HepG2 (cell line): ENCODE data around the gene LRRC25. TPM values are rescaled to one million over a fixed set of nuclear protein-coding genes. Genes with fewer than 3 reads are reported as not detected.

Experiments used
- ATAC-seq: fragments of 200-7000 bp; cut with Tn5 transposase; 3 replicates; pipeline ENCODE4 v1.9.1; 2020; ENCODE audit warnings: mild to moderate bottlenecking, moderate library complexity
- BruUV-seq: library from RNA; stranded (reverse); fragments of 400-500 nt; replicated peaks from 2 replicates; lab custom pipeline; 2021; lab: Mats Ljungman, UMichigan
- CTCF ChIA-PET: fragments of 300-600 bp; formaldehyde crosslinking; extraction: SDS; loops from one replicate; lab custom pipeline; 2021; ENCODE audit warnings: low total read pairs, inconsistent platforms, low intra/inter-chr PET ratio; lab: Yijun Ruan, JAX
- POLR2A ChIA-PET: fragments of 350-600 bp; sonication (Branson Sonifier 250); formaldehyde crosslinking; loops from one replicate; lab custom pipeline; 2020; ENCODE audit warnings: antibody characterized with exemption, inconsistent platforms; lab: Yijun Ruan, JAX
- DNase-seq: peaks from one replicate; pipeline ENCODE4 v3.0.0-alpha.2; 2015; ENCODE audit warnings: low spot score
- FAIRE-seq: peaks from 3 replicates; lab custom pipeline; 2011; peaks lifted over from hg19 to GRCh38; lab: Jason Lieb, UNC
- H2AFZ ChIP-seq: one replicate; pipeline ENCODE4 v1.6.1; 2011; ENCODE audit warnings: low read length, inconsistent platforms
- H3K27ac ChIP-seq: fragments of 300-600 bp; 3 replicates; pipeline ENCODE4 v1.8.0; 2011; ENCODE audit warnings: mixed run types, mild to moderate bottlenecking, mixed read lengths, low read length, inconsistent platforms; ENCODE audit not compliant: insufficient read depth; ENCODE audit errors: extremely low read length
- H3K27me3 ChIP-seq, 2 experiments: fragments of 200-600 bp in 1 of 2; 2 replicates in 1 of 2; 3 replicates in 1 of 2; pipeline versions ENCODE4 v1.6.0 to v1.8.0; 2011; ENCODE audit warnings: low read length in 2 of 2, mild to moderate bottlenecking in 2 of 2, moderate library complexity in 2 of 2, inconsistent platforms in 1 of 2; ENCODE audit not compliant: insufficient read depth in 2 of 2, control insufficient read depth in 1 of 2
- H3K36me3 ChIP-seq, 2 experiments: fragments of 200-600 bp in 1 of 2; replicated peaks in 1 of 2; 2 replicates in 1 of 2; 3 replicates in 1 of 2; pipeline versions ENCODE4 v1.5.1 to v1.8.0; 2011; ENCODE audit warnings: low read length in 2 of 2, inconsistent platforms in 1 of 2; ENCODE audit not compliant: insufficient read depth in 2 of 2, control insufficient read depth in 1 of 2
- H3K4me1 ChIP-seq: 2 replicates; pipeline ENCODE4 v1.5.1; 2012; ENCODE audit warnings: low read length, inconsistent platforms; ENCODE audit not compliant: insufficient read depth
- H3K4me2 ChIP-seq: 2 replicates; pipeline ENCODE4 v1.6.0; 2011; ENCODE audit warnings: low read depth, low read length, inconsistent platforms
- H3K4me3 ChIP-seq, 3 experiments: fragments of 200-600 bp in 1 of 3; sonication (generic), shearing (Covaris generic) in 1 of 3; replicated peaks in 1 of 3; 2 replicates each; pipeline ENCODE4 v1.5.1; 2011 to 2016; ENCODE audit warnings: low read length in 3 of 3, inconsistent platforms in 2 of 3, low read depth in 2 of 3, mild to moderate bottlenecking in 2 of 3, control low read depth in 1 of 3, mixed read lengths in 1 of 3; ENCODE audit not compliant: insufficient read depth in 1 of 3
- H3K79me2 ChIP-seq: one replicate; pipeline ENCODE4 v1.6.1; 2011; ENCODE audit warnings: low read length, inconsistent platforms; ENCODE audit not compliant: insufficient read depth
- H3K9ac ChIP-seq: 2 replicates; pipeline ENCODE4 v1.6.0; 2011; ENCODE audit warnings: mild to moderate bottlenecking, low read depth, low read length, inconsistent platforms; ENCODE audit not compliant: insufficient read depth
- H3K9me3 ChIP-seq: 2 replicates; pipeline ENCODE4 v1.5.1; 2012; ENCODE audit warnings: mild to moderate bottlenecking, low read length
- H4K20me1 ChIP-seq: 2 replicates; pipeline ENCODE4 v1.6.0; 2011; ENCODE audit warnings: inconsistent platforms, mild to moderate bottlenecking, low read length, moderate library complexity; ENCODE audit not compliant: insufficient read depth
- ARID2 ChIP-seq: sonication (generic); formaldehyde crosslinking; IDR thresholded peaks from 2 replicates; pipeline ENCODE4 v1.8.1; 2022; ENCODE audit warnings: mild to moderate bottlenecking, missing genetic modification reagents, borderline replicate concordance
- FOXJ3 ChIP-seq: sonication (generic); formaldehyde crosslinking; IDR thresholded peaks from 2 replicates; pipeline ENCODE4 v1.4.0; 2020; ENCODE audit warnings: missing genetic modification reagents, mild to moderate bottlenecking, borderline replicate concordance
- HOXA3 ChIP-seq: sonication (generic); formaldehyde crosslinking; IDR thresholded peaks from 2 replicates; pipeline ENCODE4 v1.5.0; 2020; ENCODE audit warnings: missing genetic modification reagents
- MYC ChIP-seq: sonication (generic); formaldehyde crosslinking; IDR thresholded peaks from 2 replicates; pipeline ENCODE4 v1.9.0; 2021; ENCODE audit warnings: missing genetic modification reagents, borderline replicate concordance
- RBM22 ChIP-seq: fragments of 200-400 bp; formaldehyde crosslinking; optimal IDR thresholded peaks from 2 replicates; pipeline ENCODE3; 2017; ENCODE audit warnings: mild to moderate bottlenecking, low read length, moderate library complexity
- SAP130 ChIP-seq: IDR thresholded peaks from 2 replicates; pipeline ENCODE4 v1.6.1; 2016; ENCODE audit warnings: low read depth
- TAF1 ChIP-seq: sonication (generic); formaldehyde crosslinking; IDR thresholded peaks from 2 replicates; pipeline ENCODE4 v1.4.0; 2020; ENCODE audit warnings: missing genetic modification reagents
- TBX2 ChIP-seq: sonication (generic); formaldehyde crosslinking; IDR thresholded peaks from 2 replicates; pipeline ENCODE4 v1.5.0; 2020; ENCODE audit warnings: missing genetic modification reagents, mild to moderate bottlenecking, borderline replicate concordance
- TRAFD1 ChIP-seq: sonication (generic); formaldehyde crosslinking; IDR thresholded peaks from 2 replicates; pipeline ENCODE4 v1.5.1; 2020; ENCODE audit warnings: missing genetic modification reagents, mild to moderate bottlenecking, borderline replicate concordance
- ZBTB33 ChIP-seq: sonication (generic); formaldehyde crosslinking; IDR thresholded peaks from 2 replicates; pipeline ENCODE4 v1.4.0; 2020; ENCODE audit warnings: missing genetic modification reagents
- ZNF263 ChIP-seq: sonication (generic); formaldehyde crosslinking; IDR thresholded peaks from 2 replicates; pipeline ENCODE4 v1.4.0; 2020; ENCODE audit warnings: missing genetic modification reagents
- ZNF556 ChIP-seq: sonication (generic); formaldehyde crosslinking; IDR thresholded peaks from 2 replicates; pipeline ENCODE4 v1.4.0; 2020; ENCODE audit warnings: mild to moderate bottlenecking, missing genetic modification reagents, borderline replicate concordance
- WGBS: methylation state at CpG from one replicate; pipeline ENCODE4 v1.1.6; 2017; ENCODE audit warnings: low lambda C conversion rate; 5-methylcytosine and 5-hydroxymethylcytosine counted together
- in situ Hi-C: cut with HindIII; loops from 2 replicates; pipeline ENCODE4 v1.10.0; 2017; ENCODE audit warnings: low pct_unique_long_range_greater_than_20kb; ENCODE audit not compliant: extremely low pct_ligation_motif_present
- intact Hi-C: fragments of 100-400 bp; cut with micrococcal nuclease; formaldehyde crosslinking; loops from one replicate; pipeline ENCODE4 v1.10.0; 2022; ENCODE audit not compliant: unreplicated experiment
- polyA plus RNA-seq, 8 experiments: library from polyadenylated mRNA; depleted of rRNA in 3 of 8; stranded (reverse) in 7 of 8; unstranded in 1 of 8; fragments of >200 nt; fragmentation: Illumina TruSeq in 4 of 8; extraction: Trizol in 4 of 8; gene quantifications; 2 replicates each; pipeline versions ENCODE4 v1.2.1 to v1.2.3, GENCODE V29; 2011 to 2016; ENCODE audit warnings: low read depth in 4 of 8, missing spikeins in 1 of 8, mixed read lengths in 1 of 8; ENCODE audit not compliant: insufficient read depth in 1 of 8
- total RNA-seq, 5 experiments: library from RNA; depleted of rRNA; stranded (reverse); fragments of >200 nt; fragmentation: Illumina TruSeq; extraction: Trizol; gene quantifications; 2 replicates each; pipeline ENCODE4 v1.2.3, GENCODE V29; 2016; ENCODE audit warnings: low read depth in 1 of 5

Gene LRRC25
- total and polyA plus RNA-seq, 2 of the 13 experiments (the other 11 are each of a cell fraction or from before 2014, with no cell fraction given): 0.13 to 0.53 TPM

- peak; percentile 64 for TF ChIP-seq HOXA3 (CRISPR knock-in tag)
- TF ChIP-seq TRAFD1 (CRISPR knock-in tag): no peak
- TF ChIP-seq FOXJ3: 0 out of 2 replicates have a peak, but pooled peaks have one; percentile 19
- peak; percentile 44 for TF ChIP-seq SAP130
- no peak for TF ChIP-seq RBM22
- peak; percentile 17; the same call in 1 of the 2 replicates for TF ChIP-seq TBX2 (CRISPR knock-in tag)
- peak; percentile 31; the same call in 1 of the 2 replicates for TF ChIP-seq MYC
- no peak for TF ChIP-seq TAF1 (CRISPR knock-in tag)
- no peak; the same call in 1 of the 2 replicates for TF ChIP-seq ARID2 (CRISPR knock-in tag)
These were observed 19.4 kb upstream of the LRRC25 start (continued) for GRCh38 chr19:18416778-18417249.

DNA sequence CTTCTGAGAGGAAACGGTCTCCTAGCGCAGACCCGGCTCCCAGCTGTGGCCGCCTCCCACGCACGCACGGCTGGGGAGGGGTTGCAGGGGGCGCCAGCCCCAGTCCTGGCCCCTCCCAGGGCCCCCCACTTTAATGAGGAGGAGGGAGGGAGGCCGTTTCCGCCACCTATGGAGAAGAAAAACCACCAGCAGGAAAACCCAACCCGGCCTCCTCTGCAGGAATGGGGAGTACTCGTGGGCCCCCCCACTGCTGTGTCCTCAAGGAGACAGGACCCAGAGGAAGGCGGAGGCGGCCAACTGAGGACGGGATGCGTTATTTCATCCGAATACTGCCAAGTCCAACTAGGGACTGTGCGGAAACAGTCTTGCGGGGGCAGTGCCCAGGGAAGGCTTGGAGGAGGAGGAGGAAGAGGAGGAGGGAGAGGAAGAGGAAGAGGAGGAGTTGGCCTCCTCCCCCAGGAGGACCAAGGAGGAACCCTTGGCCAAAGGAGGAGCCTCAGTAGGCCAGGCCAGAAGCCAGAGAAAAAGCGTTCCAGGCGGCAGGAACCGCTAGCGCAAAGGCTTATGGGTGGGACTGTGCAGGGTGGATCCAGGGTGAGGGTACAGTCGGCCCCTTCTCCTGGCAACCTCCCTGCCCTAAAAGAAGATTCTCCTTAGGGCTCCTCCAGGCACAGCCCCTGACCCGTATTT lies 17.9 kb upstream of the LRRC25 start:
- Histone ChIP-seq H3K27me3 (no peaks in the 10 kb centered on the region), H3K4me2 (peak overlapping the region; percentile 60), H2AFZ (no peak overlapping the region), H4K20me1 (no peaks in the 10 kb centered on the region), H3K9me3 (no peaks in the 10 kb centered on the region), H3K79me2 (peaks cover 3% of the 10 kb centered on the region), H3K27ac (no peak overlapping the region), H3K4me1 (peaks cover 59% of the 10 kb centered on the region), H3K9ac (no peak overlapping the region), H3K4me3 (peak overlapping the region in 1 of 3 experiments; percentile 31; a peak in 1 of 6 replicates), H3K36me3 (no peaks in the 10 kb centered on the region)
- in situ Hi-C loops (loop anchor here (10.0 kb wide), 2 partner anchors 141 to 211 kb away; partner anchors contain the start of genes IQCN and RAB3A), intact Hi-C loops (no loop called here)
- DNase-seq (no peak), ATAC-seq (no peak), FAIRE-seq (no peak)
- 42% methylated on average over 24 of the region's 25 CpGs for WGBS
- BruUV-seq: no TSS peak
- CTCF ChIA-PET: no interaction called here
- peak; percentile 84 for TF ChIP-seq ZNF263 (CRISPR knock-in tag)
- no peak for TF ChIP-seq ZNF556
- peak; percentile 77; the same call in 1 of the 2 replicates for TF ChIP-seq ZBTB33 (CRISPR knock-in tag)
- POLR2A ChIA-PET: interaction anchor here (0.6 to 2.9 kb wide), 6 partner anchors 14 to 135 kb away, joined by 3 to 12 read pairs (median 4); partner anchors contain the start of genes GDF15 and JUND
